CD14-positive monocyte (primary cell): Measurements from ENCODE around the gene REV3L. TPM values are rescaled to one million over a fixed set of nuclear protein-coding genes. Genes with fewer than 3 reads are reported as not detected.

Experiments
- DNase-seq, 3 donors: peaks; one replicate each; pipeline ENCODE4 v3.0.0-alpha.2; 2011 to 2022
- H2AFZ ChIP-seq: 2 replicates; pipeline ENCODE4 v1.6.0; 2012; ENCODE audit warnings: mild to moderate bottlenecking, low read depth, low read length, inconsistent platforms; ENCODE audit not compliant: insufficient read depth, poor library complexity, severe bottlenecking
- H3K27ac ChIP-seq, 2 donors: 1 replicate in 1 of 2; 2 replicates in 1 of 2; pipeline ENCODE4 v1.5.1; 2012 to 2013; ENCODE audit warnings: low read length in 2 of 2, control low read depth in 1 of 2, inconsistent platforms in 1 of 2, low read depth in 1 of 2, mild to moderate bottlenecking in 1 of 2
- H3K27me3 ChIP-seq, 2 donors: one replicate each; pipeline versions ENCODE4 v1.6.0 to v1.6.1; 2011 to 2013; ENCODE audit warnings: low read length in 2 of 2; ENCODE audit not compliant: control insufficient read depth in 2 of 2, insufficient read depth in 2 of 2
- H3K36me3 ChIP-seq, 2 donors: replicated peaks in 1 of 2; 1 replicate in 1 of 2; 2 replicates in 1 of 2; pipeline versions ENCODE4 v1.5.1 to v1.6.1; 2012 to 2013; ENCODE audit warnings: low read length in 2 of 2, control low read depth in 1 of 2, inconsistent platforms in 1 of 2, mild to moderate bottlenecking in 1 of 2; ENCODE audit not compliant: insufficient read depth in 2 of 2, control insufficient read depth in 1 of 2
- H3K4me1 ChIP-seq, 2 donors: 1 replicate in 1 of 2; 2 replicates in 1 of 2; pipeline versions ENCODE4 v1.5.1 to v1.6.1; 2012 to 2013; ENCODE audit warnings: low read length in 2 of 2, control low read depth in 1 of 2, inconsistent platforms in 1 of 2, mild to moderate bottlenecking in 1 of 2, moderate library complexity in 1 of 2; ENCODE audit not compliant: insufficient read depth in 2 of 2, control insufficient read depth in 1 of 2
- H3K4me2 ChIP-seq: replicated peaks from 2 replicates; pipeline ENCODE3; 2012; ENCODE audit warnings: low read length, moderate library complexity, mild to moderate bottlenecking; ENCODE audit not compliant: poor library complexity, severe bottlenecking; ENCODE audit errors: extremely low read depth
- H3K4me3 ChIP-seq, 3 experiments: fragments of 200-600 bp in 1 of 3; sonication (generic) in 1 of 3; replicated peaks in 1 of 3; 1 replicate in 2 of 3; 2 replicates in 1 of 3; pipeline ENCODE4 v1.5.1; 2011 to 2013; ENCODE audit warnings: low read length in 3 of 3, mild to moderate bottlenecking in 3 of 3, control low read depth in 2 of 3, low read depth in 2 of 3, inconsistent platforms in 1 of 3, moderate library complexity in 1 of 3
- H3K79me2 ChIP-seq: 2 replicates; pipeline ENCODE4 v1.6.0; 2012; ENCODE audit warnings: mild to moderate bottlenecking, control low read depth, inconsistent platforms, low read length, moderate library complexity; ENCODE audit not compliant: insufficient read depth
- H3K9ac ChIP-seq: 2 replicates; pipeline ENCODE4 v1.6.0; 2017; ENCODE audit warnings: low read length, mild to moderate bottlenecking; ENCODE audit not compliant: insufficient read depth, poor library complexity, severe bottlenecking
- H3K9me3 ChIP-seq, 2 donors: replicated peaks in 1 of 2; 1 replicate in 1 of 2; 2 replicates in 1 of 2; pipeline versions ENCODE4 v1.5.1 to v1.6.1; 2012 to 2013; ENCODE audit warnings: low read length in 2 of 2, control low read depth in 1 of 2; ENCODE audit not compliant: control insufficient read depth in 1 of 2, insufficient read depth in 1 of 2
- H4K20me1 ChIP-seq: 2 replicates; pipeline ENCODE4 v1.6.0; 2012; ENCODE audit warnings: mild to moderate bottlenecking, low read length, control low read depth, moderate library complexity; ENCODE audit not compliant: insufficient read depth
- H3K27ac Mint-ChIP-seq, 7 donors: one replicate each; pipeline ENCODE4 v1.8.0; 2020; ENCODE audit warnings: mild to moderate bottlenecking in 7 of 7, mixed read lengths in 7 of 7, moderate library complexity in 6 of 7, inconsistent platforms in 2 of 7
- H3K27me3 Mint-ChIP-seq, 3 donors: one replicate each; pipeline ENCODE4 v1.8.0; 2021 to 2022; ENCODE audit warnings: low read depth in 3 of 3, mild to moderate bottlenecking in 3 of 3, mixed read lengths in 3 of 3, moderate library complexity in 3 of 3, inconsistent platforms in 1 of 3
- H3K36me3 Mint-ChIP-seq, 2 donors: one replicate each; pipeline ENCODE4 v1.8.0; 2020; ENCODE audit warnings: mixed read lengths in 2 of 2, inconsistent platforms in 1 of 2, mild to moderate bottlenecking in 1 of 2
- H3K4me1 Mint-ChIP-seq: one replicate; pipeline ENCODE4 v1.8.0; 2020; ENCODE audit warnings: mild to moderate bottlenecking, mixed read lengths
- H3K4me3 Mint-ChIP-seq, 2 donors: one replicate each; pipeline ENCODE4 v1.8.0; 2020; ENCODE audit warnings: mild to moderate bottlenecking in 2 of 2, mixed read lengths in 2 of 2, moderate library complexity in 1 of 2
- H3K9me3 Mint-ChIP-seq, 7 donors: one replicate each; pipeline ENCODE4 v1.8.0; 2020 to 2022; ENCODE audit warnings: mixed read lengths in 7 of 7, mild to moderate bottlenecking in 6 of 7, moderate library complexity in 6 of 7, inconsistent platforms in 2 of 7
- CTCF ChIP-seq: fragments of 200-600 bp; IDR thresholded peaks from one replicate; pipeline ENCODE4 v1.8.0; 2022; ENCODE audit warnings: antibody characterized with exemption, mild to moderate bottlenecking
- WGBS: methylation state at CpG from one replicate; pipeline ENCODE4 v1.1.5; 2013; ENCODE audit warnings: missing lambda C conversion rate; ENCODE audit not compliant: insufficient coverage; 5-methylcytosine and 5-hydroxymethylcytosine counted together
- intact Hi-C, 2 donors: fragments of 100-400 bp; cut with micrococcal nuclease; formaldehyde crosslinking; loops; one replicate each; pipeline versions ENCODE4 v1.15.0 to v1.15.1; 2023
- polyA plus RNA-seq, 3 donors: library from polyadenylated mRNA; depleted of rRNA in 1 of 3; unstranded in 2 of 3; stranded (reverse) in 1 of 3; fragments of 300-500 nt in 2 of 3; fragments of >200 nt in 1 of 3; fragmentation: Illumina TruSeq in 2 of 3; gene quantifications; 1 replicate in 2 of 3; 2 replicates in 1 of 3; pipeline ENCODE4 v1.2.3, GENCODE V29; 2012 to 2021

Gene REV3L
- polyA plus RNA-seq, 3 donors, result 3.4 to 5.7 (median 4.9) TPM

- H3K4me1 Mint-ChIP-seq, result peaks cover 22% of the 10 kb centered on the region
- Histone ChIP-seq H3K79me2 (peaks cover 31% of the 10 kb centered on the region), H4K20me1 (no peaks in the 10 kb centered on the region), H3K4me1 (peaks cover 18 to 22% of the 10 kb centered on the region in 2 donors), H3K9me3 (no peaks in the 10 kb centered on the region), H3K4me3 (peak overlapping the region in 1 of 3 experiments; percentile 76), H2AFZ (peak overlapping the region; percentile 85), H3K36me3 (peaks cover 4 to 8% of the 10 kb centered on the region in 2 donors), H3K4me2 (peak overlapping the region; percentile 71), H3K27me3 (no peaks in the 10 kb centered on the region), H3K27ac (peak overlapping the region; percentile 67 to 84), H3K9ac (peak overlapping the region; percentile 89)
- WGBS, result 0% methylated on average over 8 of the region's 18 CpGs
- intact Hi-C loops, result loop anchor here (2.0 to 10.0 kb wide), 3 partner anchors 224 to 346 kb away; partner anchors contain the start of genes REV3L (in 2 of the 2) and TRAF3IP2 (in 1 of the 2)
- peak overlapping the region; percentile 74 to 75 for H3K4me3 Mint-ChIP-seq
- H3K27me3 Mint-ChIP-seq, result peaks cover 6 to 10% (median 8%) of the 10 kb centered on the region in 3 donors
- DNase-seq, result no peak
- H3K36me3 Mint-ChIP-seq, result peaks cover 1 to 7% of the 10 kb centered on the region in 2 donors
- peak overlapping the region in 6 of 7 donors; percentile 84 to 91 (median 88) for H3K27ac Mint-ChIP-seq
- no peak for TF ChIP-seq CTCF
- no peaks in the 10 kb centered on the region for H3K9me3 Mint-ChIP-seq
These were observed 224.4 kb downstream of the REV3L start for GRCh38 chr6:111258615-111259088.

GRCh38 chr6:111258010-111258409, 225.0 kb downstream of the REV3L start:
- Mint-ChIP-seq H3K9me3 (no peaks in the 10 kb centered on the region), H3K27ac (peak overlapping the region in 2 of 7 donors; percentile 41 to 59), H3K4me3 (no peak overlapping the region), H3K36me3 (peaks cover 0 to 6% of the 10 kb centered on the region in 2 donors), H3K27me3 (peaks cover 6 to 10% (median 8%) of the 10 kb centered on the region in 3 donors), H3K4me1 (peaks cover 22% of the 10 kb centered on the region)
- Histone ChIP-seq H3K4me1 (peaks cover 18 to 22% of the 10 kb centered on the region in 2 donors), H3K4me2 (no peak overlapping the region), H3K36me3 (peaks cover 4 to 7% of the 10 kb centered on the region in 2 donors), H4K20me1 (no peaks in the 10 kb centered on the region), H3K27me3 (no peaks in the 10 kb centered on the region), H3K79me2 (peaks cover 31% of the 10 kb centered on the region), H3K9me3 (no peaks in the 10 kb centered on the region), H3K9ac (no peak overlapping the region), H3K4me3 (no peak overlapping the region), H3K27ac (no peak overlapping the region), H2AFZ (no peak overlapping the region)
- intact Hi-C loops, result loop anchor here (2.0 to 10.0 kb wide), 3 partner anchors 224 to 347 kb away; partner anchors contain the start of genes REV3L (in 2 of the 2) and TRAF3IP2 (in 1 of the 2)
- no CpG with 5 or more reads among the region's 13 CpGs for WGBS
- DNase-seq, result no peak
- no peak for TF ChIP-seq CTCF
